ENCODE measurements around the gene SMDT1. TPM values are rescaled to one million over a fixed set of nuclear protein-coding genes. Genes with fewer than 3 reads are reported as not detected.
"Not testable (repeated sequence)": the region's sequence is repeated elsewhere in the genome, so short reads cannot be mapped to it uniquely, and the experiment has no call there.

The SMDT1 gene
- total RNA-seq, 1 donor from 2014 or later, result 67.9 TPM

GRCh38 chr22:42130639-42131431 lies 51.3 kb downstream of the SMDT1 start, which contains the start of gene CYP2D6:
Gene CYP2D6 (minus strand): TSS chr22:42130810. CDS start chr22:42130791, 19 bp downstream.
- H3K4me1 Mint-ChIP-seq (ENCODE audit: unreplicated experiment); DNase-seq (ENCODE audit: extremely low spot score, unreplicated experiment); H3K36me3 Mint-ChIP-seq (ENCODE audit: unreplicated experiment); H3K27me3 Mint-ChIP-seq (ENCODE audit: unreplicated experiment); H3K9me3 Mint-ChIP-seq (ENCODE audit: unreplicated experiment); H3K27ac Mint-ChIP-seq (ENCODE audit: unreplicated experiment); H3K4me3 Mint-ChIP-seq (ENCODE audit: unreplicated experiment): not testable (repeated sequence)

- peaks cover 2% of the 10 kb centered on the region for H3K27me3 Mint-ChIP-seq (ENCODE audit: unreplicated experiment)
- TF ChIP-seq CTCF (IDR thresholded peaks at IDR 0.05), result no peak
- no peaks in the 10 kb centered on the region for H3K4me1 Mint-ChIP-seq (ENCODE audit: unreplicated experiment)
- H3K4me3 Mint-ChIP-seq (ENCODE audit: unreplicated experiment), result no peak overlapping the region
- no peaks in the 10 kb centered on the region for H3K36me3 Mint-ChIP-seq (ENCODE audit: unreplicated experiment)
- no peaks in the 10 kb centered on the region for H3K9me3 Mint-ChIP-seq (ENCODE audit: unreplicated experiment)
- H3K27ac Mint-ChIP-seq (ENCODE audit: unreplicated experiment), result no peak overlapping the region
- no peak for DNase-seq (ENCODE audit: extremely low spot score, unreplicated experiment)
Measured at GRCh38 chr22:42131562-42131961, 52.1 kb downstream of the SMDT1 start.

- H3K9me3 Mint-ChIP-seq (ENCODE audit: unreplicated experiment), result no peaks in the 10 kb centered on the region
- H3K4me3 Mint-ChIP-seq (ENCODE audit: unreplicated experiment), result no peak overlapping the region
- H3K36me3 Mint-ChIP-seq (ENCODE audit: unreplicated experiment), result no peaks in the 10 kb centered on the region
- no peaks in the 10 kb centered on the region for H3K4me1 Mint-ChIP-seq (ENCODE audit: unreplicated experiment)
- peaks cover 2% of the 10 kb centered on the region for H3K27me3 Mint-ChIP-seq (ENCODE audit: unreplicated experiment)
- no peak for TF ChIP-seq CTCF (IDR thresholded peaks at IDR 0.05)
- H3K27ac Mint-ChIP-seq (ENCODE audit: unreplicated experiment), result no peak overlapping the region
- DNase-seq (ENCODE audit: extremely low spot score, unreplicated experiment), result no peak
Measured at GRCh38 chr22:42132457-42132856, 53.0 kb downstream of the SMDT1 start.

Other genes starting within 250 kb of the SMDT1 start
- 114 and 119 TPM in 2 replicates for gene SREBF2, start 246.6 kb upstream of the SMDT1 start, total RNA-seq
- not detected in 2 replicates for gene SHISA8, start 164.6 kb upstream of the SMDT1 start, total RNA-seq
- gene TNFRSF13C, start 152.9 kb upstream of the SMDT1 start, total RNA-seq, result 0.18 and 0.27 TPM in 2 replicates
- gene CENPM, start 132.5 kb upstream of the SMDT1 start, total RNA-seq, result 6.9 and 7.2 TPM in 2 replicates
- gene SEPTIN3, start 110.3 kb upstream of the SMDT1 start, total RNA-seq, result 0.42 and 0.46 TPM in 2 replicates
- not detected in 2 replicates for gene WBP2NL, start 80.9 kb upstream of the SMDT1 start, total RNA-seq
- 23.5 and 24.8 TPM in 2 replicates for gene NAGA, start 8.9 kb upstream of the SMDT1 start, total RNA-seq
- gene PHETA2, start 5.5 kb upstream of the SMDT1 start, total RNA-seq, result not detected in 2 replicates
- 58.5 and 69.2 TPM in 2 replicates for gene NDUFA6, start 11.1 kb downstream of the SMDT1 start, total RNA-seq
- gene CYP2D6, start 51.1 kb downstream of the SMDT1 start, total RNA-seq, result 1.4 and 1.5 TPM in 2 replicates
- 40.5 and 41.1 TPM in 2 replicates for gene TCF20, start 191.0 kb downstream of the SMDT1 start, total RNA-seq

Measured in osteocyte (in vitro differentiated cells).